H1 (cell line): Measurements from ENCODE around the gene AFAP1L2. TPM values are rescaled to one million over a fixed set of nuclear protein-coding genes. Genes with fewer than 3 reads are reported as not detected.

ENCODE experiments used
- CTCF ChIA-PET: fragments of 300-600 bp; sonication (Branson Sonifier 250); formaldehyde crosslinking; loops from one replicate; lab custom pipeline; 2021; ENCODE audit not compliant: partially characterized antibody; lab: Charles Lee
- POLR2A ChIA-PET: fragments of 300-600 bp; sonication (Branson Sonifier 250); formaldehyde crosslinking; loops from one replicate; lab custom pipeline; 2021; ENCODE audit warnings: inconsistent platforms; ENCODE audit not compliant: partially characterized antibody; lab: Charles Lee
- DNase-seq, 2 experiments: peaks; one replicate each; pipeline versions ENCODE4 v3.0.0 to v3.0.0-alpha.2; 2010 to 2022; ENCODE audit warnings: low spot score in 2 of 2, low read depth in 1 of 2, mixed read lengths in 1 of 2
- FAIRE-seq: peaks from 2 replicates; lab custom pipeline; 2011; peaks lifted over from hg19 to GRCh38; lab: Jason Lieb, UNC
- H2AFZ ChIP-seq: 2 replicates; pipeline ENCODE4 v1.8.1; 2012; ENCODE audit warnings: low read length, inconsistent platforms
- H2AK5ac ChIP-seq: 2 replicates; pipeline ENCODE4 v1.6.1; 2013; ENCODE audit warnings: low read depth, low read length
- H2BK120ac ChIP-seq: replicated peaks from 2 replicates; pipeline ENCODE3; 2013; ENCODE audit warnings: low read depth, low read length, inconsistent platforms
- H2BK12ac ChIP-seq: 2 replicates; pipeline ENCODE4 v1.6.1; 2013; ENCODE audit warnings: low read depth, low read length
- H2BK15ac ChIP-seq: 2 replicates; pipeline ENCODE4 v1.6.1; 2013; ENCODE audit warnings: low read length
- H2BK20ac ChIP-seq: 2 replicates; pipeline ENCODE4 v1.6.1; 2013; ENCODE audit warnings: low read length
- H2BK5ac ChIP-seq: 2 replicates; pipeline ENCODE4 v1.6.1; 2013; ENCODE audit warnings: low read depth, low read length
- H3K14ac ChIP-seq: 2 replicates; pipeline ENCODE4 v1.6.1; 2013; ENCODE audit warnings: inconsistent platforms; ENCODE audit not compliant: insufficient read length
- H3K18ac ChIP-seq: 2 replicates; pipeline ENCODE4 v1.6.1; 2013; ENCODE audit warnings: low read length; ENCODE audit errors: extremely low read depth
- H3K23ac ChIP-seq: 2 replicates; pipeline ENCODE4 v1.6.1; 2013; ENCODE audit warnings: inconsistent platforms; ENCODE audit not compliant: insufficient read length
- H3K23me2 ChIP-seq: 2 replicates; pipeline ENCODE4 v1.6.1; 2013; ENCODE audit warnings: low read depth, low read length
- H3K27ac ChIP-seq: 2 replicates; pipeline ENCODE4 v1.6.1; 2011; ENCODE audit warnings: low read depth, low read length, inconsistent platforms
- H3K27me3 ChIP-seq, 4 experiments: replicated peaks in 1 of 4; 1 replicate in 1 of 4; 2 replicates in 3 of 4; pipeline versions ENCODE4 v1.6.1 to v1.8.1; 2011 to 2013; ENCODE audit warnings: low read length in 3 of 4, mild to moderate bottlenecking in 3 of 4, inconsistent platforms in 2 of 4, mixed read lengths in 2 of 4, moderate library complexity in 1 of 4; ENCODE audit not compliant: control insufficient read depth in 3 of 4, insufficient read depth in 3 of 4; ENCODE audit errors: extremely low read depth in 1 of 4
- H3K36me3 ChIP-seq, 4 experiments: 2 replicates each; pipeline versions ENCODE4 v1.6.1 to v1.8.1; 2011 to 2013; ENCODE audit warnings: mild to moderate bottlenecking in 4 of 4, low read length in 3 of 4, moderate library complexity in 2 of 4, control low read depth in 1 of 4, inconsistent platforms in 1 of 4; ENCODE audit not compliant: insufficient read depth in 4 of 4, control insufficient read depth in 2 of 4
- H3K4ac ChIP-seq: replicated peaks from 2 replicates; pipeline ENCODE3; 2013; ENCODE audit warnings: low read length, low read depth, mixed read lengths, inconsistent platforms; ENCODE audit not compliant: insufficient read length
- H3K4me1 ChIP-seq, 4 experiments: replicated peaks in 1 of 4; 1 replicate in 1 of 4; 2 replicates in 3 of 4; pipeline versions ENCODE4 v1.6.1 to v1.8.1; 2011 to 2013; ENCODE audit warnings: low read length in 3 of 4, inconsistent platforms in 2 of 4, mixed read lengths in 1 of 4; ENCODE audit not compliant: insufficient read depth in 4 of 4, control insufficient read depth in 3 of 4
- H3K4me2 ChIP-seq, 2 experiments: 2 replicates each; pipeline versions ENCODE4 v1.6.1 to v1.8.1; 2011 to 2013; ENCODE audit warnings: low read depth in 2 of 2, low read length in 2 of 2, control low read depth in 1 of 2, inconsistent platforms in 1 of 2, mild to moderate bottlenecking in 1 of 2; ENCODE audit not compliant: insufficient read depth in 1 of 2
- H3K4me3 ChIP-seq, 4 experiments: fragments of 200-600, 300-600 bp in 1 of 4; sonication (generic), shearing (Covaris generic), sonication (Bioruptor Twin) in 1 of 4; 2 replicates each; pipeline versions ENCODE4 v1.5.1 to v1.8.1; 2011 to 2016; ENCODE audit warnings: low read length in 4 of 4, low read depth in 3 of 4, control low read depth in 2 of 4, inconsistent platforms in 2 of 4, mild to moderate bottlenecking in 2 of 4, mixed read lengths in 1 of 4, moderate library complexity in 1 of 4; ENCODE audit not compliant: insufficient read depth in 2 of 4; ENCODE audit errors: extremely low read depth in 1 of 4
- H3K56ac ChIP-seq: replicated peaks from 2 replicates; pipeline ENCODE3; 2013; ENCODE audit warnings: low read depth, mild to moderate bottlenecking, mixed read lengths, low read length, inconsistent platforms; ENCODE audit not compliant: insufficient read length
- H3K79me1 ChIP-seq: 2 replicates; pipeline ENCODE4 v1.6.1; 2013; ENCODE audit warnings: low read depth, low read length, control low read depth
- H3K79me2 ChIP-seq, 2 experiments: 2 replicates each; pipeline versions ENCODE4 v1.6.1 to v1.8.1; 2012 to 2013; ENCODE audit warnings: low read length in 2 of 2, mild to moderate bottlenecking in 2 of 2, inconsistent platforms in 1 of 2; ENCODE audit not compliant: insufficient read depth in 2 of 2, control insufficient read depth in 1 of 2
- H3K9ac ChIP-seq, 4 experiments: replicated peaks in 1 of 4; 1 replicate in 1 of 4; 2 replicates in 3 of 4; pipeline versions ENCODE4 v1.6.1 to v1.8.1; 2011 to 2013; ENCODE audit warnings: low read depth in 3 of 4, low read length in 3 of 4, control low read depth in 2 of 4, mild to moderate bottlenecking in 2 of 4, moderate library complexity in 2 of 4, inconsistent platforms in 1 of 4; ENCODE audit errors: extremely low read depth in 1 of 4
- H3K9me3 ChIP-seq, 2 experiments: 2 replicates each; pipeline versions ENCODE4 v1.6.1 to v1.8.1; 2012 to 2013; ENCODE audit warnings: mild to moderate bottlenecking in 2 of 2, moderate library complexity in 2 of 2, control low read depth in 1 of 2, inconsistent platforms in 1 of 2, low read depth in 1 of 2, low read length in 1 of 2, mixed read lengths in 1 of 2; ENCODE audit not compliant: insufficient read depth in 2 of 2
- H4K20me1 ChIP-seq, 2 experiments: replicated peaks in 1 of 2; 2 replicates each; pipeline versions ENCODE3 to v1.8.1; 2011 to 2013; ENCODE audit warnings: inconsistent platforms in 2 of 2, low read length in 2 of 2, mild to moderate bottlenecking in 1 of 2; ENCODE audit not compliant: insufficient read depth in 2 of 2, control insufficient read depth in 1 of 2
- H4K5ac ChIP-seq: 2 replicates; pipeline ENCODE4 v1.6.1; 2013; ENCODE audit warnings: low read length, low read depth, mixed read lengths, inconsistent platforms; ENCODE audit not compliant: insufficient read length
- H4K8ac ChIP-seq: 2 replicates; pipeline ENCODE4 v1.8.0; 2013; ENCODE audit warnings: mild to moderate bottlenecking, moderate library complexity, low read length, inconsistent platforms; ENCODE audit not compliant: insufficient read depth; ENCODE audit errors: extremely low read depth
- H4K91ac ChIP-seq: replicated peaks from 2 replicates; pipeline ENCODE3; 2013; ENCODE audit warnings: low read length, mixed read lengths, inconsistent platforms; ENCODE audit not compliant: insufficient read length
- ASH2L ChIP-seq: fragments of 200-600, 300-600 bp; sonication (generic); IDR thresholded peaks from one replicate; pipeline ENCODE4 v1.7.1; 2017; ENCODE audit warnings: low read length
- GABPA ChIP-seq: IDR thresholded peaks from 2 replicates; pipeline ENCODE4 v1.6.1; 2011; ENCODE audit warnings: mild to moderate bottlenecking, low read length, moderate library complexity, borderline replicate concordance; ENCODE audit not compliant: insufficient read depth
- HDAC2 ChIP-seq, 2 experiments: fragments of 300-600 bp in 1 of 2; sonication (generic) in 1 of 2; IDR thresholded peaks; 2 replicates each; pipeline ENCODE4 v1.6.1; 2011 to 2012; ENCODE audit warnings: low read depth in 2 of 2, low read length in 2 of 2, mild to moderate bottlenecking in 2 of 2, moderate library complexity in 2 of 2, borderline replicate concordance in 1 of 2, inconsistent platforms in 1 of 2
- RAD21 ChIP-seq, 2 experiments: IDR thresholded peaks in 1 of 2; conservative IDR thresholded peaks in 1 of 2; 2 replicates each; pipeline ENCODE4 v1.6.1; 2011; ENCODE audit warnings: low read depth in 2 of 2, low read length in 2 of 2, improper control_type of control experiment in 1 of 2, inconsistent platforms in 1 of 2, mild to moderate bottlenecking in 1 of 2, moderate library complexity in 1 of 2
- SAP30 ChIP-seq: fragments of 300-600 bp; sonication (generic); IDR thresholded peaks from 2 replicates; pipeline ENCODE4 v1.7.1; 2012; ENCODE audit warnings: low read length, moderate library complexity, mild to moderate bottlenecking, inconsistent platforms; ENCODE audit not compliant: insufficient read depth, insufficient replicate concordance
- SP2 ChIP-seq: IDR thresholded peaks from 2 replicates; pipeline ENCODE4 v1.6.1; 2012; ENCODE audit warnings: mild to moderate bottlenecking, low read length, inconsistent platforms
- TBP ChIP-seq: IDR thresholded peaks from 2 replicates; pipeline ENCODE4 v1.6.1; 2011; ENCODE audit warnings: low read depth, low read length, improper control_type of control experiment
- WGBS, 2 experiments: shearing (Covaris generic) in 1 of 2; methylation state at CpG; one replicate each; pipeline versions ENCODE4 v1.1.6 to v1.1.7; 2013 to 2015; ENCODE audit warnings: low lambda C conversion rate in 2 of 2, mixed read lengths in 2 of 2, inconsistent platforms in 1 of 2, low coverage in 1 of 2, missing lambda C conversion rate in 1 of 2; ENCODE audit not compliant: insufficient replicate concordance in 2 of 2, insufficient coverage in 1 of 2, insufficient read length in 1 of 2; ENCODE audit errors: extremely low coverage in 1 of 2, missing lambda C conversion rate in 1 of 2; 5-methylcytosine and 5-hydroxymethylcytosine counted together
- polyA plus RNA-seq, 7 experiments: library from polyadenylated mRNA; depleted of rRNA in 3 of 7; stranded (reverse) in 5 of 7; unstranded in 2 of 7; fragments of >200 nt in 5 of 7; fragments of 200-250 nt in 2 of 7; gene quantifications; 1 replicate in 5 of 7; 2 replicates in 1 of 7; 4 replicates in 1 of 7; pipeline versions ENCODE4 v1.2.1 to v1.2.3, GENCODE V29; 2011 to 2013; ENCODE audit warnings: missing spikeins in 2 of 7, mixed read lengths in 2 of 7
- total RNA-seq: library from RNA; stranded (reverse); fragmentation: NEBNext Ultra II Directional; extraction: Animal tissue kit (Norgen Biotek cat#: 25700); gene quantifications from 2 replicates; pipeline ENCODE4 v1.2.1, GENCODE V29; 2021
- TF ChIP-seq, protein P1 (sequence below), 3 experiments: IDR thresholded peaks; 1 replicate in 2 of 3; 2 replicates in 1 of 3; pipeline versions ENCODE4 v1.5.1 to v1.6.1; 2011; ENCODE audit warnings: low read length in 3 of 3, mild to moderate bottlenecking in 3 of 3, inconsistent platforms in 2 of 3, low read depth in 1 of 3, moderate library complexity in 1 of 3; ENCODE audit not compliant: insufficient read depth in 1 of 3; ENCODE audit errors: control extremely low read depth in 1 of 3

AFAP1L2 gene
- total and polyA plus RNA-seq, 2 of the 8 experiments (the other 6 are each of a cell fraction or from before 2014, with no cell fraction given), result 3.9 to 6.4 TPM

DNA sequence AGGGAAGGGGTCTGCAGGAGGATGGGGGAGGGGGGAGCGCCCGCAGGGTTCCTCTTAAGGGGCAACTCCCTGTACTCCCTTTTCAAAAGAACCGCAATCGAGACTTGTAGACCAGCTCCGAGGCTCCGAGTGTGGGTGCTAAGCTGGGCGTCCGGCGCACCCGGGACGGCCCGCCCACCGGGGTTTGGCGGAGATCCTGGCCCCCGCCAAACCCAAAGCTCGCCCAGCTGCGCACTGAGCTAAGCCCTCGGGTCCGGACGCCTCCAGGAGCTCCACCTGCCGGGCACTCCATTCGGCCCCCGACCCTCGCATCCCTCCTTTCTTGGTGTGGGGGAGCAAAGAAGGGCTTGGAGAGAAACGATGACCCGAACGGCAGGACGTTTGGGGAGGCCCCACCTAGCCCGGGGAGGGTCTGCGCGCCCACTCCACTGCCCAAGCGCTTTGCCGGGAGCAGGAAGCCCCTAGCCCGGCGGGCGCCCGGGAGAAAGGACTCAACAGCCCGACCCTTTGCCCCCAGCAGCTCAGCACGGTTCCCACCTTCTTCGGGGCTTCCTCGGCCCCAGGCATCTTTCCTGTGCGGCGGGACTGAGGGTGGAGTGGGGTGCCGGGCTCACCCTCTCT lies 651 bp downstream of the AFAP1L2 start:
- H3K9me3 ChIP-seq, result no peaks in the 10 kb centered on the region
- no peak overlapping the region for H2BK20ac ChIP-seq
- no peak overlapping the region for H3K4ac ChIP-seq
- H2BK5ac ChIP-seq, result no peak overlapping the region
- H4K20me1 ChIP-seq, result no peaks in the 10 kb centered on the region
- no peak overlapping the region for H3K14ac ChIP-seq
- CTCF ChIA-PET, result interaction anchor here (0.6 to 8.6 kb wide), 25 partner anchors 9 to 146 kb away, joined by 3 to 80 read pairs (median 5); no protein-coding TSS in a partner anchor
- H4K91ac ChIP-seq, result no peak overlapping the region
- H2BK12ac ChIP-seq, result no peak overlapping the region
- no peak overlapping the region for H2BK120ac ChIP-seq
- no peak overlapping the region for H3K23ac ChIP-seq
- H3K9ac ChIP-seq, result no peak overlapping the region
- H3K4me3 ChIP-seq, result peak overlapping the region; percentile 59 to 75 (median 64)
- peaks cover 16% of the 10 kb centered on the region; the same call in 1 of the 2 replicates for H3K23me2 ChIP-seq
- H3K36me3 ChIP-seq, result no peaks in the 10 kb centered on the region
- H2AK5ac ChIP-seq, result no peak overlapping the region
- H2BK15ac ChIP-seq, result no peak overlapping the region
- H4K5ac ChIP-seq, result no peak overlapping the region
- peak overlapping the region; percentile 91 to 94 for H3K4me2 ChIP-seq
- peaks cover 0 to 10% (median 2%) of the 10 kb centered on the region in 4 experiments; a peak in 4 of 7 replicates for H3K4me1 ChIP-seq
- peak overlapping the region; percentile 32; the same call in 1 of the 2 replicates for H4K8ac ChIP-seq
- no peak for FAIRE-seq
- WGBS, 2 experiments, result 1% methylated on average over 32 of the region's 44 CpGs; no CpG with 5 or more reads in 1 of the 2 experiments
- POLR2A ChIA-PET, result interaction anchor here (1.5 to 1.7 kb wide), 2 partner anchors 25 to 100 kb away, joined by 3 to 4 read pairs; no protein-coding TSS in a partner anchor
- H3K79me1 ChIP-seq, result no peaks in the 10 kb centered on the region
- H2AFZ ChIP-seq, result peak overlapping the region; percentile 16; the same call in 1 of the 2 replicates
- H3K79me2 ChIP-seq, result no peaks in the 10 kb centered on the region
- no peak overlapping the region for H3K56ac ChIP-seq
- no peak overlapping the region; the same call in 1 of the 2 replicates for H3K18ac ChIP-seq
- no peak overlapping the region for H3K27ac ChIP-seq
- peak in 1 of 2 experiments; percentile 80 for DNase-seq
- peaks cover 9 to 30% (median 25%) of the 10 kb centered on the region in 4 experiments for H3K27me3 ChIP-seq
- TF ChIP-seq, protein P1, sequence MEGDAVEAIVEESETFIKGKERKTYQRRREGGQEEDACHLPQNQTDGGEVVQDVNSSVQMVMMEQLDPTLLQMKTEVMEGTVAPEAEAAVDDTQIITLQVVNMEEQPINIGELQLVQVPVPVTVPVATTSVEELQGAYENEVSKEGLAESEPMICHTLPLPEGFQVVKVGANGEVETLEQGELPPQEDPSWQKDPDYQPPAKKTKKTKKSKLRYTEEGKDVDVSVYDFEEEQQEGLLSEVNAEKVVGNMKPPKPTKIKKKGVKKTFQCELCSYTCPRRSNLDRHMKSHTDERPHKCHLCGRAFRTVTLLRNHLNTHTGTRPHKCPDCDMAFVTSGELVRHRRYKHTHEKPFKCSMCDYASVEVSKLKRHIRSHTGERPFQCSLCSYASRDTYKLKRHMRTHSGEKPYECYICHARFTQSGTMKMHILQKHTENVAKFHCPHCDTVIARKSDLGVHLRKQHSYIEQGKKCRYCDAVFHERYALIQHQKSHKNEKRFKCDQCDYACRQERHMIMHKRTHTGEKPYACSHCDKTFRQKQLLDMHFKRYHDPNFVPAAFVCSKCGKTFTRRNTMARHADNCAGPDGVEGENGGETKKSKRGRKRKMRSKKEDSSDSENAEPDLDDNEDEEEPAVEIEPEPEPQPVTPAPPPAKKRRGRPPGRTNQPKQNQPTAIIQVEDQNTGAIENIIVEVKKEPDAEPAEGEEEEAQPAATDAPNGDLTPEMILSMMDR (IDR thresholded peaks at IDR 0.05; ENCODE audit: control extremely low read depth in 1 of 3, insufficient read depth in 1 of 3, low read depth in 1 of 3, low read length in 3 of 3), result peak; percentile 34 to 47 (median 37)
- TF ChIP-seq TBP, result peak; percentile 52; the same call in 1 of the 2 replicates
- no peak for TF ChIP-seq SAP30
- no peak for TF ChIP-seq GABPA
- TF ChIP-seq HDAC2 (IDR thresholded peaks at IDR 0.05; ENCODE audit: borderline replicate concordance in 1 of 2, low read depth in 2 of 2, low read length in 2 of 2), result 0 out of 4 replicates have a peak, but pooled peaks of 1 of the 2 experiments have one; percentile 34
- no peak for TF ChIP-seq SP2
- peak; percentile 27 to 44; a peak in 2 of 4 replicates for TF ChIP-seq RAD21 (IDR thresholded peaks at IDR 0.05 in 1 of 2, conservative IDR thresholded peaks at IDR 0.05 in 1 of 2; ENCODE audit: low read depth in 2 of 2, low read length in 2 of 2)
- peak; percentile 69 for TF ChIP-seq ASH2L
